ENCODE data around the gene MYO6.

DNA sequence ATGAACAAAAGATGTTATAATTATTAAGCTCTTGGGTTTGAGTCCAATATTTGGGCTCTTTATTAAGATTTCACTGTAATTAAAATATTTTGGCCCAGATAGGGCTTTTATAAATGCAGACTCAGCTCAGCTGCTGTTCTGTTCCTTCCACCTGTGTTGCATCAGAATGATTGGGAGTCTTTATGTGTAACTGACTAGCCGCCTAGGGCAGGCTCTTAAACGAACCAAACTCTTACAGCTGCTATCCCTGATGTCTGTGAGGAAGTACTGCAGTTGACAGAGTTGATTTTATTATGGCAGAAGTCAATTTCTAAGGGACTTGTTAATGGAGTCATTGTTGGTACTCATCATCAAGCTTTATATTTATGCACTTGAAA is 144.7 kb downstream of the MYO6 start:
- TF ChIP-seq, protein P1, sequence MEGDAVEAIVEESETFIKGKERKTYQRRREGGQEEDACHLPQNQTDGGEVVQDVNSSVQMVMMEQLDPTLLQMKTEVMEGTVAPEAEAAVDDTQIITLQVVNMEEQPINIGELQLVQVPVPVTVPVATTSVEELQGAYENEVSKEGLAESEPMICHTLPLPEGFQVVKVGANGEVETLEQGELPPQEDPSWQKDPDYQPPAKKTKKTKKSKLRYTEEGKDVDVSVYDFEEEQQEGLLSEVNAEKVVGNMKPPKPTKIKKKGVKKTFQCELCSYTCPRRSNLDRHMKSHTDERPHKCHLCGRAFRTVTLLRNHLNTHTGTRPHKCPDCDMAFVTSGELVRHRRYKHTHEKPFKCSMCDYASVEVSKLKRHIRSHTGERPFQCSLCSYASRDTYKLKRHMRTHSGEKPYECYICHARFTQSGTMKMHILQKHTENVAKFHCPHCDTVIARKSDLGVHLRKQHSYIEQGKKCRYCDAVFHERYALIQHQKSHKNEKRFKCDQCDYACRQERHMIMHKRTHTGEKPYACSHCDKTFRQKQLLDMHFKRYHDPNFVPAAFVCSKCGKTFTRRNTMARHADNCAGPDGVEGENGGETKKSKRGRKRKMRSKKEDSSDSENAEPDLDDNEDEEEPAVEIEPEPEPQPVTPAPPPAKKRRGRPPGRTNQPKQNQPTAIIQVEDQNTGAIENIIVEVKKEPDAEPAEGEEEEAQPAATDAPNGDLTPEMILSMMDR (IDR thresholded peaks at IDR 0.05 in 2 of 3, conservative IDR thresholded peaks at IDR 0.05 in 1 of 3; ENCODE audit: borderline replicate concordance in 1 of 3, insufficient read depth in 1 of 3, low read depth in 2 of 3, low read length in 2 of 3), result no peak
- TF ChIP-seq, protein P2, sequence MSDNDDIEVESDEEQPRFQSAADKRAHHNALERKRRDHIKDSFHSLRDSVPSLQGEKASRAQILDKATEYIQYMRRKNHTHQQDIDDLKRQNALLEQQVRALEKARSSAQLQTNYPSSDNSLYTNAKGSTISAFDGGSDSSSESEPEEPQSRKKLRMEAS (IDR thresholded peaks at IDR 0.05), result no peak
- TF ChIP-seq SIN3A (IDR thresholded peaks at IDR 0.05; ENCODE audit: low read depth), result no peak
- TF ChIP-seq POLR2A (IDR thresholded peaks at IDR 0.05; ENCODE audit: borderline replicate concordance, extremely low read depth, insufficient read depth, insufficient read length), result no peak
- TF ChIP-seq JUND (IDR thresholded peaks at IDR 0.05), result no peak
- TF ChIP-seq, protein P3, sequence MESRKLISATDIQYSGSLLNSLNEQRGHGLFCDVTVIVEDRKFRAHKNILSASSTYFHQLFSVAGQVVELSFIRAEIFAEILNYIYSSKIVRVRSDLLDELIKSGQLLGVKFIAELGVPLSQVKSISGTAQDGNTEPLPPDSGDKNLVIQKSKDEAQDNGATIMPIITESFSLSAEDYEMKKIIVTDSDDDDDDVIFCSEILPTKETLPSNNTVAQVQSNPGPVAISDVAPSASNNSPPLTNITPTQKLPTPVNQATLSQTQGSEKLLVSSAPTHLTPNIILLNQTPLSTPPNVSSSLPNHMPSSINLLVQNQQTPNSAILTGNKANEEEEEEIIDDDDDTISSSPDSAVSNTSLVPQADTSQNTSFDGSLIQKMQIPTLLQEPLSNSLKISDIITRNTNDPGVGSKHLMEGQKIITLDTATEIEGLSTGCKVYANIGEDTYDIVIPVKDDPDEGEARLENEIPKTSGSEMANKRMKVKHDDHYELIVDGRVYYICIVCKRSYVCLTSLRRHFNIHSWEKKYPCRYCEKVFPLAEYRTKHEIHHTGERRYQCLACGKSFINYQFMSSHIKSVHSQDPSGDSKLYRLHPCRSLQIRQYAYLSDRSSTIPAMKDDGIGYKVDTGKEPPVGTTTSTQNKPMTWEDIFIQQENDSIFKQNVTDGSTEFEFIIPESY (IDR thresholded peaks at IDR 0.05; ENCODE audit: extremely low read depth, insufficient replicate concordance, low read length), result no peak
- no peak for TF ChIP-seq SRF (IDR thresholded peaks at IDR 0.05; ENCODE audit: low read depth)
- no peak for TF ChIP-seq EZH2 (IDR thresholded peaks at IDR 0.05)
- no peak for TF ChIP-seq ZFX (IDR thresholded peaks at IDR 0.05)
- no peak for TF ChIP-seq YY1 (IDR thresholded peaks at IDR 0.05; ENCODE audit: extremely low read depth, insufficient replicate concordance, low read depth, low read length)
- TF ChIP-seq POLR2AphosphoS5 (IDR thresholded peaks at IDR 0.05; ENCODE audit: low read depth, low read length), result no peak
- TF ChIP-seq RAD21 (IDR thresholded peaks at IDR 0.05; ENCODE audit: low read depth), result no peak
- TF ChIP-seq EZH2phosphoT487 (IDR thresholded peaks at IDR 0.05; ENCODE audit: borderline replicate concordance), result no peak
- no peak for TF ChIP-seq SP1 (IDR thresholded peaks at IDR 0.05; ENCODE audit: low read depth)

Measured in HCT116 (cell line).